ENCODE results near the gene SSPN.

Gene SSPN

DNA sequence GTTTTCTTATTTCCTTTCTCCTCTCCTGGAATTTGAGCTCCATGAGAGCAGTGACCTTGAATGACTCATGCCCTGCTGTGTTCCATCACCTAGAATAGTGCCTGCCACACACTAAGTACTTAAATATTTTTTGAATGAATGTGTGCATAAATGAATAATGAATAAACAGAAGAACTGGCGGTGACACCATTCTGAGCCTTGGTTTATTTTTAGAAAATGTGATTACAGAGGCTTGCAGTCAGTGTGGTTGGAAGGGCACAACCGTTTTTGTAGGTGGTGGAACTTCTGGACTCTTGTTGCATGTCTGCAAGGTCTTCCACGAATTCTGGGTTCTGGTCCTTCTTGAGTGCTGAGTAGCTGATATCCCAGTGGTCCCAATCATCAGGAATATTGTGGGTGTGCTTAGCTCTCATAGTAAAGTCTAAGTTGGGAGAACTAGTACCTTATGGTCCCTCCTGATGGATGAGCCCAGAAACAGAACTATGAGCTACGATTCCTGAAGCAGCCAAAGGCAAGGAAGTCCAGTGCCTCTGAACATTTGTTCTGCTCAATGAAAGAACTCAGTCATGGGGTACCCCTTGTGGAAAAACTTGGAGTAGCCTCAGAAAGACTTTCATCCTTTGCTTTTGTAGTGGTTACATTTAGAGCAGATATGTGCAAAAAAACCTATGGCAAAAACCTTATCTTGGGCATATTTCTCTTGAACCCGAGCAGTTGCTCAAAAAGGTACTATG lies 41.8 kb upstream of the SSPN start:
- TF ChIP-seq CTCF (IDR thresholded peaks at IDR 0.05; ENCODE audit: low read depth, low read length), result no peak
- no peaks in the 10 kb centered on the region for H3K36me3 ChIP-seq
- H3K9me3 ChIP-seq (ENCODE audit: severe bottlenecking), result no peaks in the 10 kb centered on the region
- DNase-seq, result no peak
- H3K27me3 ChIP-seq (ENCODE audit: insufficient read depth, low read depth, severe bottlenecking), result no peaks in the 10 kb centered on the region
- H3K4me3 ChIP-seq (ENCODE audit: low read depth, low read length), result no peak overlapping the region
- H3K27ac ChIP-seq, result no peak overlapping the region

DNA sequence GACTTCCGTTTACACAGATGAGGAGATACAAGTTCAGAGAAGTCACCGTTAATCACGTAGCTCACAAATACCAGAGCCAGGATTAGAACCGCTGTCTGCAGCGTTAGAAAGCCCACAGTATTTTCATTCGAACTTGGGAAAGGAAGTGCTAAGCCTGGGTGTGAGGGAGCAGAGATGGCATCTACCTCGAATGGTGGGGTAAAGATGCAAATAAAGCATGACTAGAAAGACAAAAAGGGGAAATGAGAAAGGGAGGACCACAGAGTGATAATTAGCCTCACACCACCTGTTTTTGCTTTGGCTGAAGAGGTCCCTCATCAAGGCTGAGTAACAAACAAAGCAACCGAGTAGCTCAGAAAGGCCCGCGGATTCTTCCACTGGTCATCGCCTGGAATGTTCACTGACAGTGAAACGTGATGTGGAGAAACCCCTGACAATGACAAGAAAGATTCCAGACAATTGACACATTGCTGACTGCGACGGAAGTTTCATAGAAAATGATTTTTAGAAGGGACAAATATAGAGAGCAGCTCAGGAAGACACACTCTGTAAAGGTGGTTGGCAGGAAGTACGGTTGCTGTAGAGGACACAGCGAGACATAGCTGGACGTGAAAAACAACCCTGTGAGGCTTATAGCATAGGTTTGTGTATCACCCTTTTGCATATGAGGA lies 39.0 kb upstream of the SSPN start:
- no peaks in the 10 kb centered on the region for H3K36me3 ChIP-seq
- DNase-seq, result no peak
- no peak for TF ChIP-seq CTCF (IDR thresholded peaks at IDR 0.05; ENCODE audit: low read depth, low read length)
- no peak overlapping the region for H3K4me3 ChIP-seq (ENCODE audit: low read depth, low read length)
- H3K27ac ChIP-seq, result no peak overlapping the region
- no peaks in the 10 kb centered on the region for H3K9me3 ChIP-seq (ENCODE audit: severe bottlenecking)
- H3K27me3 ChIP-seq (ENCODE audit: insufficient read depth, low read depth, severe bottlenecking), result no peaks in the 10 kb centered on the region

DNA sequence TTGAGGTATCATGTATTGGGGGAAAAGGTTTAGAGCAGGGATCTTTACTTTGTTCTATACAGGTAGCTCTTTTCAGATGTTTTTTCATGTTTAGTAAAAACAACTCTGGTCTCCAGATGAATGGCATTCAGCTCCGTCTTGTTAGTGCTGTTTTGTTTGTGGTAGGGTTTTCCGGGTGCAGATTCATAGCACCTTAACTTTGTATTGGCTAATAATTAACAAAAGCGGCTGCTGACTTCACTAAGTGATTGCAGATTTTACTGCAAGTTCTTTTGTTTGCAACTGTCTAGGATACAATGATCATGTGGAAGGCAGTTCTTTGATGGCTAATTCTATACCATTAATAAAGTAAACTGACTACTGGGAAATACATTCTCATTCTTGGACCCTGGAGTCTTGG lies 38.4 kb upstream of the SSPN start:
- Histone ChIP-seq H3K36me3 (no peaks in the 10 kb centered on the region), H3K27me3 (ENCODE audit: insufficient read depth, low read depth, severe bottlenecking) (no peaks in the 10 kb centered on the region), H3K27ac (no peak overlapping the region), H3K9me3 (ENCODE audit: severe bottlenecking) (no peaks in the 10 kb centered on the region), H3K4me3 (ENCODE audit: low read depth, low read length) (no peak overlapping the region)
- DNase-seq, result no peak
- TF ChIP-seq CTCF (IDR thresholded peaks at IDR 0.05; ENCODE audit: low read depth, low read length), result no peak

DNA sequence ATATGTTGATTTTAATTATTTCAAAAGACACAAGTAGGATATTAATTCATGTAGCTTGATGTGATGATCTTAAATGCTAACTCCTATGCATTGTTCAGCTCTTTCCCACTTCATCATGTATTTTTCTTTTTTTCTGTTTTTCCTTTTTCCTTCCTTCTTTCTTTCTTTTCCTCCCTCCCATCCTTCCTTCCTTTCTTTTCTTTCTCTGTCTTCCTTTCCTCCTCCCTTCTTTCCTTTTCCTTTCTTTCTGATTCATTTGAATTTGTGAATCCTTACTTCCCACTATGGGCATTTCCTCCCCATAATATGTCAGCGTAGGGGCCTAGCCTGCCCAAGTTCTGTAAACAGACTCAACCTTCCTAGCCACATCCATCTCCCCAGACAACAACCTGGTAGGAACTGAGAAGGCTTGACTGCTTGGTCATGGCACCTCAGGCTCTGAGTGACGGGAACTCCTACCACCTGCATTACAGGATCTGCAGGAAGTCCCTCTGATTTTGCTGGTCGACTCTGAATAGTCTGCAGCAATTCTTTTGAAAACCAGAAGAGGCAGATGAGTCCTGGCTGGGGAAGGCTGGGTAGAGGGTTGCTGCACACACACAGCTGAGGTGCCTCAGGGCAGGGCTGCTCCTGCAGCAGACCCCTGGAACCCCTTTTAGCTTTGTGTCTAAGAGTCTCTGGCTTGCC lies 37.2 kb upstream of the SSPN start:
- H3K27me3 ChIP-seq (ENCODE audit: insufficient read depth, low read depth, severe bottlenecking), result no peaks in the 10 kb centered on the region
- no peak overlapping the region for H3K4me3 ChIP-seq (ENCODE audit: low read depth, low read length)
- no peak overlapping the region for H3K27ac ChIP-seq
- no peaks in the 10 kb centered on the region for H3K36me3 ChIP-seq
- TF ChIP-seq CTCF (IDR thresholded peaks at IDR 0.05; ENCODE audit: low read depth, low read length), result no peak
- no peak for DNase-seq
- no peaks in the 10 kb centered on the region for H3K9me3 ChIP-seq (ENCODE audit: severe bottlenecking)

GRCh38 chr12:26162174-26162573 lies 33.2 kb upstream of the SSPN start:
- Histone ChIP-seq H3K9me3 (ENCODE audit: severe bottlenecking) (no peaks in the 10 kb centered on the region), H3K4me3 (ENCODE audit: low read depth, low read length) (no peak overlapping the region), H3K27ac (no peak overlapping the region), H3K27me3 (ENCODE audit: insufficient read depth, low read depth, severe bottlenecking) (no peaks in the 10 kb centered on the region), H3K36me3 (no peaks in the 10 kb centered on the region)
- no peak for TF ChIP-seq CTCF (IDR thresholded peaks at IDR 0.05; ENCODE audit: low read depth, low read length)
- DNase-seq, result no peak

Measured in WERI-Rb-1 (cell line).